ENCODE data around the gene GAS2.

The GAS2 gene

GRCh38 chr11:22860241-22860640, 193.8 kb downstream of the GAS2 start, which contains the start of gene CCDC179:
CCDC179 (minus strand) TSS chr11:22860474; CDS start chr11:22860421, 53 bp downstream.
- Histone ChIP-seq H3K9me3 (ENCODE audit: control insufficient read depth, insufficient read depth, low read depth, low read length) (no peaks in the 10 kb centered on the region), H3K27ac (ENCODE audit: extremely low read depth, low read depth, low read length) (no peak within 1 kb of the TSS), H3K4me1 (ENCODE audit: control insufficient read depth, insufficient read depth, low read length) (no peaks in the 10 kb centered on the region), H3K4me3 (ENCODE audit: low read depth, low read length) (no peak within 1 kb of the TSS), H3K36me3 (ENCODE audit: control insufficient read depth in 2 of 2, insufficient read depth in 1 of 2, low read length in 2 of 2) (no peaks in the 10 kb centered on the region)
- CTCF ChIA-PET: interaction anchor here (0.8 to 3.5 kb wide), 2 partner anchors 15 to 26 kb away, joined by 4 to 19 read pairs; no protein-coding TSS in a partner anchor
- POLR2A ChIA-PET: no interaction called here
- TF ChIP-seq CTCF (tag by site-specific recombination; IDR thresholded peaks at IDR 0.05): no peak
- no peak for TF ChIP-seq ZNF223 (tag by site-specific recombination; IDR thresholded peaks at IDR 0.05)
- TF ChIP-seq ZNF274 (IDR thresholded peaks at IDR 0.05; ENCODE audit: low read length): no peak
- no peak for TF ChIP-seq ZNF274 (tag by site-specific recombination; IDR thresholded peaks at IDR 0.05; ENCODE audit: borderline replicate concordance)
